Stimulated activated CD8-positive, alpha-beta memory T cell treated with anti-CD3 and anti-CD28 coated beads, Interleukin-7, amount 100 ng/mL, for 24 hours (primary cell): ENCODE data around the gene ZFHX3.

Experiments used
- DNase-seq: peaks from one replicate; pipeline ENCODE4 v3.0.0-alpha.2; 2020; ENCODE audit warnings: low read depth

The ZFHX3 gene

GRCh38 chr16:72974142-72974769 is 73.7 kb downstream of the ZFHX3 start:
- DNase-seq: no peak

- no peak for DNase-seq
These were observed 74.9 kb downstream of the ZFHX3 start for GRCh38 chr16:72972878-72973571.

- DNase-seq: no peak
These were observed 76.6 kb downstream of the ZFHX3 start for GRCh38 chr16:72971370-72971769.

GRCh38 chr16:72970656-72971055 is 77.3 kb downstream of the ZFHX3 start:
- DNase-seq: no peak

GRCh38 chr16:72969812-72970211 is 78.1 kb downstream of the ZFHX3 start:
- DNase-seq: no peak

- no peak for DNase-seq
These were observed 78.8 kb downstream of the ZFHX3 start for GRCh38 chr16:72969146-72969545.

- DNase-seq: no peak
These were observed 80.0 kb downstream of the ZFHX3 start for GRCh38 chr16:72967941-72968340.

GRCh38 chr16:72963533-72964315 is 84.2 kb downstream of the ZFHX3 start:
- DNase-seq: no peak

- DNase-seq: no peak
These were observed 85.6 kb downstream of the ZFHX3 start for GRCh38 chr16:72962347-72962746.

GRCh38 chr16:72961863-72962262 is 86.1 kb downstream of the ZFHX3 start:
- no peak for DNase-seq

- DNase-seq: no peak
These were observed 86.7 kb downstream of the ZFHX3 start for GRCh38 chr16:72961115-72961832.

GRCh38 chr16:72960101-72960500 is 87.8 kb downstream of the ZFHX3 start:
- DNase-seq: no peak

GRCh38 chr16:72959301-72959996 is 88.5 kb downstream of the ZFHX3 start:
- no peak for DNase-seq

- DNase-seq: no peak
These were observed 89.3 kb downstream of the ZFHX3 start for GRCh38 chr16:72958522-72959076.

GRCh38 chr16:72957303-72958277 is 90.3 kb downstream of the ZFHX3 start:
- DNase-seq: no peak

GRCh38 chr16:72956124-72957064 is 91.5 kb downstream of the ZFHX3 start:
- DNase-seq: no peak

GRCh38 chr16:72952811-72953271 is 95.1 kb downstream of the ZFHX3 start:
- no peak for DNase-seq

GRCh38 chr16:72952404-72952803 is 95.5 kb downstream of the ZFHX3 start:
- no peak for DNase-seq

GRCh38 chr16:72951916-72952315 is 96.0 kb downstream of the ZFHX3 start:
- no peak for DNase-seq
